ENCODE results near the gene GPC2.
A peak's percentile ranks its signal among the peaks of the same experiment; 100 is the strongest.

The GPC2 gene

DNA sequence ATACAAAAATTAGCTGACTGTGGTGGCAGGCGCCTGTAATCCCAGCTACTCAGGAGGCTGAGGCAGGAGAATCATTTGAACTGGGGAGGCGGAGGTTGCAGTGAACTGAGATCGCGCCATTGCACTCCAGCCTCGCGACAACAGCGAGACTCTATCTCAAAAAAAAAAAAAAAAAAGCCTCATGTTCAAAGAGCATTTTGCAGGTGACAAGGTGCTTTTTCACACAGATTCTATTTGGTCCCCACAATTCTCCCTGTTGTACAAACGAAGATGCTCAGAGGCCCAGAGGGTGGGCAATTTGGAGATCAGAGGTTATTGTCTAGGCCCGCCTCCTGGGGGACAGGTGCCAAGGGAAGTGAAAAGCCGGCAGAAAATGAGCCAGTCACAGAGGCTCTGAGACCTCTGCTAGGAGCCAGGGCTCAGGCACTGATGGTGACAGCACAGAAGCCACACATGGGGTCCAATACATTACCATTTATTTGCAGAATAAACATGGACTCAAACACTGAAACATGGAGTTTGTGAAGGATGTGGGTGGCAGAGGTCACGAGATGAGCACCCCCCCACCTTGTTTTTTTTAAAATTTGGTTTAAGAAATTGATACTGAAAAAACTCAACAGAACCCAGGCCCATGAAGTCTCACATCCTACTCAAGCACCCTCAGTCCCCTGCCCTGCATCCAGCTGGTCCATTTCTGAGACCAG lies 7.9 kb downstream of the GPC2 start:
- H3K4me3 ChIP-seq (ENCODE audit: low read depth, low read length), result no peak overlapping the region

DNA sequence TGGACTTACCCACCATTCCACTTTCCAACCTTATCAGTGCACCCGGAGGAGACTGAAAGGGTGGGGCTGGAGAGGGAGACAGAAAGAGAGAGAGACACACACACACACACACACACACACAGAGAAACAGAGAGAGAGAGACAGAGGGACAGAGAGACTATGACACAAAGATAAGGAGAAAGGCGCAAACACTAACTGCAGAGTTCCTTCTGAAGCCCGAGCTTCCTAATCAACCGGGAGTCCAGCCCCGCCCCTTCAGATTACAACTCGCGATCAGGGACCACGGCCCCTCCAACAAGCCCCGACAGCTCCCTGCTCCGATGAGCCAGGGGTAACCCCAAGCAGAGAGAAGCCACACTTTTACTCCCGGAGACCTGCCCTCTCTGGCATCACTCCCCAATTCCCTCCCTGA lies 9.3 kb downstream of the GPC2 start:
- peak overlapping the region; percentile 21 for H3K4me3 ChIP-seq (ENCODE audit: low read depth, low read length)

DNA sequence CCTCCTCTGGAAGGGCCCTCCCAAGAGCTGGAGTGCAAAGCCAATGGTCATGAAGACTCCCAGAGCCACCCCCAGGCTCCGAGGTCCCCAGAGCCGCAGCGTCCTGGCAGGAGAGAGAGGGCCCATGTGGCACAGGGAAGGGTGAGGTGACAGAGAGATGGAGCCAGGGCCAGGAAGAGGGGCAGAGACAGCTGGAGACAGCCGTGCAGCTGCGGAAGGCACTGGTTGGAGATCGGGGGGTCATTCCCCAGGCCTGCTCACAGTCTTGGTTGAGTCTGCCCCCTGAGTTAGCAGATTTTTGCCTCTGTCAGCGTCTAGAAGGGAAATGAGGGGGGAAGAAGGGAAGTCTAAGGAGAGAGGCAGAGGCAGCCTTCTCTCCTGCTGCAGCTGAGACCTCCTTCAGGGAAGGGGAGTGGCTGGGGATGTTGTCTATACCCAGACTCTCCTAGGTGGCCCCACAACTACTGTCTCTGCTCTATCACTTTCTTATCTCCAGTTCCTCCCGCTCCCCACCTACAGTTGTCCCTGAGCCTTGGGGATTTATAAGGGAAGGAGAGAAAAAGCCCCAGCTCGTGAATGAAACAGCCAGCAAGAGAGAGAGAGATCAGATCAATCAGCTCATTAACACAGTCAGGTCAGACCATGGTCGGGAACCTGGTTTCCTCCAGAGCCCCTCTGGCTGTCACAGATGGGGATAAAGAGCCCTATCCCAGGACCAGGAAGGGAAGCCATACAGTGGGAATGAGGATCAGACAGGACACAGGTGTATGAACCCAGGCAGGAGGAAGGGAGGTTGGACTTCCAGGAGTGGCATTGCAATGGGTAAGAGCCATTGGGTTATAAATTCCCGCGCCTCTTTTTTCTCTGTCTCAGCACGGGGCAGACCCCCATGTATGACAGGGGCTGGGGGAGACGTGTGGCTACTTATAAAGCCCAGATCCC lies 9.9 kb downstream of the GPC2 start:
- H3K4me3 ChIP-seq (ENCODE audit: low read depth, low read length), result peak overlapping the region; percentile 21

DNA sequence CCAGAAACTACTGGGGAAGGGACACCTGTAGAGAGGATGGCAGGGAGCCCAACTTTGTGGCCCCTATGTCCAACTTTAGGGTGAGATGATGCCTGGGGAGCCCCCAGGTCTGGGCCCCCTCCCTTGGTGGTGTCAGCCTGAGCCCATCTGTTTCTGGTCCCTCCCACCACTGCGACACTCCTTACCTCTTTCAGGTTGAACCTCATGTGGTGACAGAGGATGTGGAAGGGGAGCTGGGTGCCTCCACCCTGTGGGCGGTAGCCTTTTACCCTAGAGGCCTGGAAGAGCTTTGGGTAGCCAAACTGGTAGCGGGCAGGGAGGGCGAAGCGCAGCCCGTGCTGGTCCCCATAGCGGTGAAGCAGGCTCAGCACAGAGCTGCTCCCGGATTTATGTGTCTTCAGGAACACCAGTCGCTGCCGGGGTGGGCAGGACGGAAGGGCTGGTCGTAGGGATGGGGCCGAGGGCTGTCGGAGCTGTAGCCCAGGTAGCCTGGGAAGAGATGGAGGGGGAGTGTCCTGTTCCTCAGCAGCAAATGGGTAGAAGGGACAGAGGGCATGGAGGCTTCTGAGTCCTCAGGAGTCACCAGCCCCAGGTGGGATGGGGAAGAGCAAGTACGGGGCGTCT lies 10.8 kb downstream of the GPC2 start:
- no peak overlapping the region for H3K4me3 ChIP-seq (ENCODE audit: low read depth, low read length)

DNA sequence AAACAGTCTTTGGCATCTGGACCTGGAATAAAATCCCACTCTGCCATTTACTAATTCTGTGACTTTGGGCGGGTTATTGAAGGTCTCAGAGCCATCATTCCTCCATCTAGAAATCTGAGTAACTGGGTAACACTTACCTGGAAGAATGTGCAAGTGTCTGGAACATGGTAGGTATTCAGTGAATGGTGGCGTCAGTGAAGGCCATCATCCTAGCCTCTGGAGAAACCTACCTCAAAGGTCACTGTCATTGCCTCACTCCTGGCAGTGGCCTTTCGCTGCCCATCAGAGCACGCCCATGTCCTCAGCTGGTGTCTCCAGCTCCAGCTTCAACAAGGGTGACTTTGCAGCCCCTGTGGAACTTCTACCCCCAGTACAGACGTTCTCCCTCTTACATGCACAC lies 13.3 kb downstream of the GPC2 start:
- no peak overlapping the region for H3K4me3 ChIP-seq (ENCODE audit: low read depth, low read length)

DNA sequence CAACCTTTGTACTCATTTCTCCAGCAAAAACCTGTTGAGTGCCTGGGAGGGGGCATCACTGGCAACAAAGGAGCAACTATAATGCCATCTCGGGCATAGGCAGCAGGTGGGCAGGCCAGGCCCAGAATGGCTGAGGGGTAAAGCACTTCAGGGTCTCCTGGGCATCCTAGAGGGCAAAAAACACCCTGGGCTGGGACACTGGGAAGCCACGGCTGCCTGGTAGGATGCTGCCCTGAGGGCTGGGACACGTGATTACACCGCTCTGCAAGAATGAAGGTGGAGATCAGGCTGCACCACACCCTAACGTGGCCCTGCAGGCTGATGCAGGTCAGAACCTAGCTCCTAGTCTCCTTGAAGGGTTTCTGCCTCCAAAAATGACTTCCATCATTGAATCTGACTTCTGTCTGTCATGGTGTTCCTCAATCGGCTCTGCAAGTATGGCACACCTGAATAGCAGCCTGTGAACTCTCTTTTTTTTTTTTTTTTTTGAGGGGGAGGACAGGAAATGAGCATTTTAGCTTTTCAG lies 14.1 kb downstream of the GPC2 start:
- no peak overlapping the region for H3K4me3 ChIP-seq (ENCODE audit: low read depth, low read length)

DNA sequence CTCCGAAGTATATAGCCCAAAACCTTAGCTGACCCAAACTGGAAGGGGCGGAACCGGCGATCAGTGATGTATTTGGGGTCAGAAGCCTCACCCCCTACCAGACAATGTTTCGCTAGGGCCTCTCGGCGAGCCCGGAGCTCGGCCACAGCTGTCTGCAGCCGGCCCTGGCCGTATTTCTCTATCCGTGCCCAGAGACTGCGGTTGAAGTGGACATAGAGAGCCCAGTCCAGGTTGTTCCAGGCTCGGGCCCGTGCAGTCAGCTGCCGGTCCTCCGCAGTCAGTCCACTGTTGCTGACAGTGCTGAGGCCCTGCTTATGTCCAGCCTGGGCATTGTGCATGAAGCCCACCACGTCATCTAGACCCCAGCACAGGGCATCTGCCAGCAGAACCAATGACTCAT lies 17.1 kb downstream of the GPC2 start:
- H3K4me3 ChIP-seq (ENCODE audit: low read depth, low read length), result no peak overlapping the region

DNA sequence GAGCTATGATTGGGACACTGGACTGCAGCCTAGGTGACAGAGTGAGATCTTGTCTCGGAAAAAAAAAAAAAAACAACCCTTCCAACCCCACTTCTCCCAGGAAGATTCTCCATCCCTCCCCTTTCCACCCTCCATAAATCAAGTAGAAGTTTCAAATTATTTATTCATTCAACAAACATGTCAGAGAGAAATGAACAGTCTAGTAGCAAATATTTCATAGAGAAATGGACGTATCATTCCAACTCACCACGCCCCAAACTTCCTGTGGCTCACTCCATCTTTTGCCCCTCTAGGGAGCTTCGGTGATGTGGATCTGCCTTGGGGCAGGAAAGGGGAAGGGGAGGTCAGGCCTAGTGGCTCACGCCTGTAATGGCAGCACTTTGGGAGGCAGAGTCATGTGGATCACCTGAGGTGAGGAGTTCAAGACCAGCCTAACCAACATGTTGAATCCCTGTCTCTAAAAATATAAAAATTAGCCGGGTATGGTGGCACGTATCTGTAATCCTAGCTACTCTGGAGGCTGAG lies 18.0 kb downstream of the GPC2 start:
- H3K4me3 ChIP-seq (ENCODE audit: low read depth, low read length), result peak overlapping the region; percentile 60

DNA sequence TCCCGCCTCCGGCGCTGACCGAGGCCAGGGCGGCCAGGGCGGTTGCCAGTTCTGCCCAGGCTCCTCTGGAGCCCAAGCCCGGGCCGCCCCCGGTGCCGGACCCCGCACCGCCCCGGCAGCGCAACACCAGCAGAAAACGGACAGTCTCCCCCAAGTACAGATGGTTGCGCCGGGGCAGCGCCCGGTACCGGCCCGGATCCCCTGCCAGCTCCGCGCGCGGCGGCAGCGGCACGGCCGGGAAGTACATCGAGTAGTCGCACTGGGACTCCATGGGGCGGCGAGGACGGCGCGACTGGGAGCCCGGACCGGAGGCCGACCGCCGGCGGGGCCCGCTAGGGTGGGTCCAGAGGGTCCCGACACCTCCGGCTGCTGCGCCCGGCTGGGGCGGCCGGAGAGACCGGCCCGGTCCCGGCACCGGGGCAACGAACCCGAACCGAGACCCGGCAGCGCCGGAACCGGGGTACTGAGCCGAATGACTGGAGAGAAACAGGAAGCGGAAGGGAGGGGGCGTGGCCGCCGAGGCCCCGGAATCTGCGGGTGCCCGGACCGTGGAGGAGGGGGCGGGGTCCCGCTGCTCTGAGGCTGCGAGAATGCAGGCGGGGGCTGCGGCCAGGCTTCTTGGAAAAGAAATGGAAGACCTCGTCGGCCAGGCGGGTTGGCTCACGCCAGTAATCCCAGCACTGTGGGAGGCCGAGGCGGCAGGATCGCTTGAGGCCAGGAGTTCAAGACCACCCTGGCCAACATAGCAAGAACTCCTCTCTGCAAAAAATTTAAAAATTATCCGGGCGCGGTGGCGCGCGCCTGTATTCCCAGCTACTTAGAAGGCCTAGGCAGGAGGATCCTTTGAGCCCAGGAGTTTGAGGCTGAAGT lies 18.7 kb downstream of the GPC2 start, which contains the start of gene TRAPPC14:
TSS of gene TRAPPC14 (minus strand) at position 495 of the 870 bp plus-strand sequence. CDS start at position 271, 224 bp downstream.
- peak within 1 kb of the TSS; percentile 60 for H3K4me3 ChIP-seq (ENCODE audit: low read depth, low read length)

DNA sequence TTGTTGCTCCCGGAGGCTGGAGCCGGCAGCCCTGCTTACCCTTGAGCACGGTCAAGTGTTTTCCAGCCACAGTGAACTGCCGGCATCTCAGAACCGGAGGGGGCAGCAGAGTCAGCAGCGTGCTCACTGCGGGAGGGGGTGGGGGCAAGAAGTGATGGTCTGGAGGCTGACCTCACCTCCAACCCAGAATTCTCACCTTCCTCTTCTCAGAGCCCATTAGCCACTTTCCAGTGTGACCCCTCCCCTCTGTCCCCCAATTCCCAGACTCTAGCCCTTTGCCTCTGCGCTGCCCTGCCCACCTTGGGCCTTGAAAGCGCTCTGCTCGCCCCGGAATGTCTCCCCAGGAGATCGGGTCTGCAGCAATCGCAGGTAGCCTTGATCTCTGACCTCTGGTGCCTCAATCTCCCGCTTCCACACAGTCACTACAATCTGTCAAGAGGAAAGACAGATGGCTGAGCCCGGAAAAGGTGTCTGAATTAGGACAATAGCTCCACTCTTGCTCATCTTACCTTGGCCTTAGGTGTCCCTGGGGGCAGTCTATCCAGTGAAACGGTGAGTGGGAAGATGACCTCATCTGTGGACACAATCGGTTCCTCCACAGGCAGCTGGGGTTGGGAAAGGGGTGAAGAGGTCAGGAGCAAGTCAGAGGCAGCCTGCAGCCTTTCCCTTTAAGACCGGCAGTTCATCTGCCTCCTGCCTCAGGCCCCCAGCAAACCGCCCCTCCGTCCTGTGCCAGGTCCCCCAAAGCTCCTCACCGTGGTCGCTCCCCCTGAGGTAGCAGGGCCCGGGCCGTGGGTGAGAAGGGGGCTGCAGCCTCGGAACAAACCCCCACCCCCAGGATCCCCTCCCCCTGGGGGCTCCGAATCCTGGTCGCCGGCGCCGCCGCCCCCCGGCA lies 19.6 kb downstream of the GPC2 start:
- peak overlapping the region; percentile 60 for H3K4me3 ChIP-seq (ENCODE audit: low read depth, low read length)

DNA sequence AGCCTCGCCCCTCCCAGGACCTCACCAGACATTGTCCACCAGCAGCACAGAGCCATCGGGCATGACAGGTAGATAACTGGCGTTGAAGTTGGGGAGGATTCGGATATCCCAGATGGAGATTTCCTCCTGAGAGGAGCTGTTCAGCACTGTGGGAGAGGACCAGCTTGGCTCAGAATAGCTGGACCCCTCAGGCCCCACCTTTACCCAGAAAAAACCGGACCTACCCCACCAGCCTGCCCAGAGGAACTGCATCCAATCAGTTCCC lies 20.2 kb downstream of the GPC2 start:
- H3K4me3 ChIP-seq (ENCODE audit: low read depth, low read length), result no peak overlapping the region

DNA sequence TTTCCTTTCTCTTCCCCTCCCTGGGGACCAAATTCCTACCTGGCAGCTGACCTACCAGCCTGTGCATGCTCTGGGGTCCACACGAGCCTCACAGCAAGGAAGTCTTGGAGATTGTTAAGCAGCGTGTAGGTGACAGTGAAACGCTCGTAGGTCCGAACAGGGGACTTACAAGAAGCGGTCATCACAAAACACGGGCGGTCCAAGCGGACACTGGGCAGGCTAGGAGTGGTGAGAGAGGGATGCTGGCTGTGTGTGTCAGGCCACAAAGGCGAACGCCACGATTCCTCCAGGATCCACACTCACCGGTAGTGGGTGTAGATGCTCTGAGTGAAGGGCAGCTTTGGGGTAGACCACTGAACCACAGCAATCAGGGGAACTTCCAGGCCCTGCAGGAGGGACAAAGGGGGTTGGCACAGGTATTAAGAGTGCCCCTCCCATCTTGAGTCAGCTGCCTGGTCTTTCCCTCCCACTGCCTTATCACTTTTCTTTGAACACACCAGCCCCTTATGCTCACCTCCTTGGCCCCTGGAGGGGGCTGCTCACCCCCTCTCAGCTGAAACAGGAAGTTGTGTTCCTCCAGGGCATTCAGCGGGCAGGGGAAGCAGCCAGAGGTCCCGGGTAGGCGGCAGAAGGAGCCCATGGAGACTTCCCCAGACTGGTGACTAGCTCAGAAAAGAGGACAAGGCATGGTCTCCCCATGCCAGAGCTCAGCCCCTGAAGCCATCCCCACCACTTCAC lies 20.7 kb downstream of the GPC2 start:
- no peak overlapping the region for H3K4me3 ChIP-seq (ENCODE audit: low read depth, low read length)

DNA sequence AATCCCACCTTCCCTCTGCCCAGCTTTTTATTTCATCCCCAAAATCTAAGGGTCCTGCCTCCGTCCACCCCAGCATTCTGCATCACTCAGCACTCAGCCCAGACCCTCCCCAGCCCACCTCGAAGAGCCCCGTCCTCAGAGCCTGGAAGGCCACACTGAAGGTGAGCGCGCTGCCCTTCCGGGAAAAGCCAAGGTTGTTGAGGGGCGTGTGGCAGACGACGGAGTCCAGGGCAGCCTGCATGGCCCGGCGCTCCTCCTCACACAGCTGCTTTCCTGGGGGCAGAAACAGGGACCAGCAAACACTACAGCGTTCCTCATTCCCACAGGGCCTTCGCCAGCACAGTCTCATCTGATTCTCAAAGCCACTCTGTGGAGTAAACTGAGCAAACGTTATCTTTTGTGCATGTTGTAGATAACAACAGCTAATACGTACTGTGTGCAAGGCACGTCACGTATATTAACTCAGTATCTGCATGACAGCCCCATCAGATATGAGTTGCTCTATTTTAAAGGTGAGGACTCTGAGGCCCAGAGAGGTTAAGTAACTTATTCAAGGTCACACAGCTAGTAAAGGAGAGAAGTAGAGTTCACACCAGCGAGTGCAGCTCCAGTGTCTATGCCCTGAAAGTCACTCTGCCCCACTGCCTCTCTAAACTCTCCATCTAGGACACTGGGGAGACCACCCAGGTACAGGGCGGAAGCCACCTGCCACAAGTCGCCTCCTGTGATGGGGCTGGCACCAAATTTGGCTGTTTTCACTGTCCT lies 21.4 kb downstream of the GPC2 start:
- no peak overlapping the region for H3K4me3 ChIP-seq (ENCODE audit: low read depth, low read length)

DNA sequence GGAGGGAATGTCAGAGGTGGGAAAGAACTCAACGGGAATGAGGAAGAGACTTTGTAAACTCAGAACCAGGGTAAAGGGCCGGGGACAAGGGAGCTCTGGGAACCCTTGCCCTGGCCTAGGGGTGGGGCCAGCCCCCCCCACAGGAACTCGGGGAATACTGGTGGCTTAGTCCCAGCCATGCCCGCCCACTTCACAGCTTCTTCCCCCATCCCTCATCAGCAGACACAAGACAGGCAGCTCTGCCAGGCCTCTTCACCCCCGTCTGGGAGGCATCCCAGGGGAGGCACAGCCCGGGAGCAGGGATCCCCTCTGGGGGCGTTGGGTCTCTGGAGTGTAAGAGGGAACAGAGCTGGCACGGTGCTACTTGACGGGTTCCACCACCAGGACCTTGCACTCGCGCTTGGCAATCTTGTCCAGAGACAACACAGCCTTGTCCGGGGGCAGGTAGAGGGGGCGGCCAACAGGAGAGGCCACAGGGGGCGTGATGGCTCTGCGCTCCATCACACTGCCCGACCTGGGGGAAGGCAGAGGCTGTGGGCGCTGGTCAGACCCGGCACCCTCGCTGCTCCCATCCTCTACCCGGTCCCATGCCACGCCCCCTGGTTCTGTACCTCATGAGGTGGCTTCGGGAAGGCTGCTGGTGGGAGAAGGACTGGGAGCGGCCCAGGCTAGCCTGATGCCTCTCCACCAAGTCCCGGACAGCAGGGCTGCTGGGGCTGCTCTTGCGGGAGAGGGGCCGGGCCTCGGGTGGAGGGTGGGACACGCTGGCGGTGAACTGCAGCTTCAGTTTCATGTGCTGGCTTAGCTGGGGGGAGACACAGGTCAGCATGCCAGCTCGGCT lies 22.3 kb downstream of the GPC2 start:
- H3K4me3 ChIP-seq (ENCODE audit: low read depth, low read length), result no peak overlapping the region

DNA sequence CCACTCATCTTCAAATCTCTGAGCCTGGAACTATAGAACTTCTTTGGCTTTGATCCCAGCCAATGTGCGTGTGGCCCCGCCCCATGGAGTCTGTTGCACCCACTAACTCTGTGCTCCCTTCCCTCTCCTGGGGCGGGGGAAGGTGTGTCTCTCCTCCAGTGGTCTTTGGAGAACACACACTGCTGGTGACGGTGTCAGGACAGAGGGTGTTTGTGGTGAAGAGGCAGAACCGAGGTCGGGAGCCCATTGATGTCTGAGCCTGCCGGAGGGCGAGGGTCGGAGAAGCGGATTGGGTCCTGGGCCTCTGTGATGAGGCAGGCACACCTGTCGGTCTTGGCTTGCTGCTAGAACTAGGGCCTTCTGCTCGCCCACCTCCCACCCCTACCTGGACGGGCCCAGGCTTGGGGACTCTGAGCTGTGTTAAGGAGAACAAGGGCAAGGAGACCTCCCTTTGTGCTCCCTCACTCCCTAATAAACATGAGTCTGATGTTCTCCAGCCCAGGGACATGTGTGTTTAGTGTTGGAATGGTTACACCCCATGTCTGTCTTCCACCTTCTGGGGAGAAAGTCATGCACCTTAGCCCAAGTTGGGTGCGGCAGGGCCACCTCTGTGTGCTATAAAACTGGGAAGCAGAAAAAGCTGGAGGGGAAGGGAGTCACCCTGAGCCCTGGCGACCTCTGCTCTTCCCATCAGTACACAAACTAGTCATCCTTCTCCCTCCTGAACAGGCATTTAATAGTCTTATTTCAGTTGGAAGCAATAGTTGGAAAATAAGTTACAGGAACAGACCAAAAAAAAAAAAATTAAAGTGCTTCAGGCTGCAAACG lies 23.3 kb downstream of the GPC2 start:
- no peak overlapping the region for H3K4me3 ChIP-seq (ENCODE audit: low read depth, low read length)

DNA sequence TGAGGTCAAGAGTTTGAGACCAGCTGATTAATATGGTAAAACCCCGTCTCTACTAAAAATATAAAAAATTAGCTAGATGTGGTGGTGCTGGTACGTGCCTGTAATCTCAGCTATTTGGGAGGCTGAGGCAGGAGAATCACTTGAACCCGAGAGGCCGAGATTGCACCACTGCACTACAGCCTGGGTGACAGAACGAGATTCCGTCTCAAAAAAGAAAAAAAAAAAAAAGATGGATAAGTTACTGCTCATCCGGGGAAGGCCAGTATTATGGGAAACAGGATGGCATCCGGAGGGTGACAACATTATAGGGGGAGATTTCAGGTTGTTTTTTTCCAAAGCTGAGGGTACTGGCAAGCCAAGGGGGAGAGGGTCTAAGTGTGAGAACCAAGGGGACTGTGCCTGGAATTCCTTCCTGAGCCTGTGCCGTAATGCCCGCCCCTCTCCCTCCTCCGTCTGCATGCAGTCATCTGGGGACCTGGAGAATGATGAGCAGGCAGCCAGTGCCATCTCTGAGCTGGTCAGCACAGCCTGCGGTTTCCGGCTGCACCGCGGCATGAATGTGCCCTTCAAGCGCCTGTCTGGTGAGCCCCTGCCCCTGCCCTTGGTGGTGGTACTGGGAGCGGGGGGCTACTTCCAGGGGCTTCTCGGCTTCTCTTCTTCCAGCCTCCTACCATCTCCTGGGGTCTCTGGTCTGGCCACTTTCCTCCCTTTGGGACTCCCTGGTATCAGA lies 24.1 kb downstream of the GPC2 start:
- no peak overlapping the region for H3K4me3 ChIP-seq (ENCODE audit: low read depth, low read length)

All from iPS-11a (cell line).